Panc1 (cell line): ENCODE results near the gene TRPV5.

Source experiments
- CTCF ChIP-seq: fragments of 450-650 bp; IDR thresholded peaks from 2 replicates; pipeline ENCODE4 v1.5.1; 2017; ENCODE audit warnings: mild to moderate bottlenecking
- POLR2AphosphoS5 ChIP-seq: IDR thresholded peaks from 2 replicates; pipeline ENCODE4 v1.6.1; 2012; ENCODE audit warnings: mild to moderate bottlenecking, low read depth, low read length, moderate library complexity
- TCF7L2 ChIP-seq: IDR thresholded peaks from 2 replicates; pipeline ENCODE4 v1.6.1; 2011; ENCODE audit warnings: mild to moderate bottlenecking, low read depth, low read length, inconsistent platforms

DNA sequence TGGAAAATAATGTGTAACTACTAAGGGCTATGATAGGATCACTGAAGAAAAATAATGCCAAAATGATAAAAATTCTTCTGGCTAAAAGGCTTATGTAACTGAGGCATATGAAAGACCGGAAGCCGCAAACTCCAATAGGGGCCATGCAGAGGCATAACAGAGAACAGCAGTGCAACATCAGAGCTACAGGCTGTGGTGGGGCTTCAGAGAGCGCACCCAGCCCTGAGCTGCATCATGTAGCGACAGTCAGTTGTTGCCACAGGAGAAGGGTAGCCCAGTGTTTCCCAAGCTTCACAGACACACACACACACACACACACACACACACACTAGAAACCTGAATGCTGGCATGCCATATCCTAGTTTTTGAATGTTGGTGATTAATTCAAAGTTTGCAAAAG, 15.1 kb upstream of the TRPV5 start:
- TF ChIP-seq CTCF (no peak), POLR2AphosphoS5 (no peak), TCF7L2 (no peak)
